ENCODE data around the gene NAA80.

DNA sequence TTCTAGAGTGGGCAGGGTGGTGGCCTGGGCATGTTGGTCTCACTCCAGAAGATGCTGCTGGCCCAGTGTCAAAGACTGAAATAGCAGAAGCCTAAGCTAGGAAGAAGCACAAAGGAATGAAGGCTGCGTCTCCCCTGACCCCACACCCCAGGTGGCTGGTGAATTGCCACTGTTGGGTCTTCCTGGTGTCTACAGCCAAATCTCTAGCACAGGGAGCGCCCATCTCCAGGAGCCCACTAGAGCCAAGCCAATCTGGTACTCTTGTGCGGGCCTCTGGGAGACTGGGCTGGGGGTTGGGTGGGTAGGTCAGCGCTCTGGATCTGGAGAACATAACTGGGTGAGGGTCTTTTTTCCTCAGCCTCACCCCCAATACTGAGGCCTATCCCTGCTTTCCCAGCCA lies 27.9 kb upstream of the NAA80 start:
- no peak for TF ChIP-seq EZH2phosphoT487 (IDR thresholded peaks at IDR 0.05; ENCODE audit: borderline replicate concordance)
- TF ChIP-seq, protein P1, sequence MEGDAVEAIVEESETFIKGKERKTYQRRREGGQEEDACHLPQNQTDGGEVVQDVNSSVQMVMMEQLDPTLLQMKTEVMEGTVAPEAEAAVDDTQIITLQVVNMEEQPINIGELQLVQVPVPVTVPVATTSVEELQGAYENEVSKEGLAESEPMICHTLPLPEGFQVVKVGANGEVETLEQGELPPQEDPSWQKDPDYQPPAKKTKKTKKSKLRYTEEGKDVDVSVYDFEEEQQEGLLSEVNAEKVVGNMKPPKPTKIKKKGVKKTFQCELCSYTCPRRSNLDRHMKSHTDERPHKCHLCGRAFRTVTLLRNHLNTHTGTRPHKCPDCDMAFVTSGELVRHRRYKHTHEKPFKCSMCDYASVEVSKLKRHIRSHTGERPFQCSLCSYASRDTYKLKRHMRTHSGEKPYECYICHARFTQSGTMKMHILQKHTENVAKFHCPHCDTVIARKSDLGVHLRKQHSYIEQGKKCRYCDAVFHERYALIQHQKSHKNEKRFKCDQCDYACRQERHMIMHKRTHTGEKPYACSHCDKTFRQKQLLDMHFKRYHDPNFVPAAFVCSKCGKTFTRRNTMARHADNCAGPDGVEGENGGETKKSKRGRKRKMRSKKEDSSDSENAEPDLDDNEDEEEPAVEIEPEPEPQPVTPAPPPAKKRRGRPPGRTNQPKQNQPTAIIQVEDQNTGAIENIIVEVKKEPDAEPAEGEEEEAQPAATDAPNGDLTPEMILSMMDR (conservative IDR thresholded peaks at IDR 0.05; ENCODE audit: low read length): no peak

All from Loucy (cell line).